MM.1S (cell line): ENCODE data around the gene AP2A1.
A peak's percentile ranks its signal among the peaks of the same experiment; 100 is the strongest.
"Not testable (repeated sequence)": the region's sequence is repeated elsewhere in the genome, so short reads cannot be mapped to it uniquely, and the experiment has no call there.

Source experiments
- DNase-seq: peaks from one replicate; pipeline ENCODE4 v3.0.0-alpha.2; 2015
- H2AFZ ChIP-seq: fragments of 300-600 bp; sonication (generic); 2 replicates; pipeline ENCODE4 v1.6.0; 2016; ENCODE audit warnings: antibody characterized with exemption, low read length
- H3F3A ChIP-seq: fragments of 300-600 bp; sonication (generic); 2 replicates; pipeline ENCODE4 v1.6.1; 2016; ENCODE audit warnings: mild to moderate bottlenecking, antibody characterized with exemption, low read length, moderate library complexity, mixed read lengths; ENCODE audit not compliant: insufficient read depth
- H3K27ac ChIP-seq: fragments of 300-600 bp; sonication (generic); 2 replicates; pipeline ENCODE4 v1.5.1; 2016; ENCODE audit warnings: mild to moderate bottlenecking, low read length
- H3K27me3 ChIP-seq: fragments of 300-600 bp; sonication (generic); replicated peaks from 2 replicates; pipeline ENCODE4 v1.6.0; 2016; ENCODE audit warnings: low read length; ENCODE audit not compliant: insufficient read depth
- H3K36me3 ChIP-seq: fragments of 300-600 bp; sonication (generic); replicated peaks from 2 replicates; pipeline ENCODE4 v1.6.1; 2016; ENCODE audit warnings: mild to moderate bottlenecking, low read length, mixed read lengths; ENCODE audit not compliant: insufficient read depth
- H3K4me1 ChIP-seq: fragments of 300-600 bp; sonication (generic); 2 replicates; pipeline ENCODE4 v1.6.1; 2016; ENCODE audit warnings: low read length, mixed read lengths
- H3K4me2 ChIP-seq: fragments of 300-600 bp; sonication (generic); 2 replicates; pipeline ENCODE4 v1.6.0; 2016; ENCODE audit warnings: low read depth, low read length
- H3K4me3 ChIP-seq: fragments of 300-600 bp; sonication (generic); 2 replicates; pipeline ENCODE4 v1.5.1; 2016; ENCODE audit warnings: low read length, mixed read lengths
- H3K79me2 ChIP-seq: fragments of 300-600 bp; sonication (generic); 2 replicates; pipeline ENCODE4 v1.6.1; 2016; ENCODE audit warnings: mixed run types, low read length, mixed read lengths
- H3K9ac ChIP-seq: fragments of 300-600 bp; sonication (generic); 2 replicates; pipeline ENCODE4 v1.6.1; 2016; ENCODE audit warnings: low read length, mixed read lengths
- H3K9me2 ChIP-seq: fragments of 300-600 bp; sonication (generic); replicated peaks from 2 replicates; pipeline ENCODE4 v1.6.1; 2016; ENCODE audit warnings: mild to moderate bottlenecking, low read length, mixed read lengths; ENCODE audit not compliant: insufficient read depth
- H3K9me3 ChIP-seq: fragments of 300-600 bp; sonication (generic); replicated peaks from 2 replicates; pipeline ENCODE4 v1.6.1; 2016; ENCODE audit warnings: mild to moderate bottlenecking, low read length, mixed read lengths; ENCODE audit not compliant: insufficient read depth
- H4K20me1 ChIP-seq: fragments of 300-600 bp; sonication (generic); 2 replicates; pipeline ENCODE4 v1.6.1; 2016; ENCODE audit warnings: mild to moderate bottlenecking, low read length, moderate library complexity, mixed read lengths; ENCODE audit not compliant: insufficient read depth
- CTCF ChIP-seq: fragments of 300-600 bp; sonication (generic); IDR thresholded peaks from 2 replicates; pipeline ENCODE4 v1.5.1; 2016; ENCODE audit warnings: antibody characterized with exemption, low read length, mixed read lengths
- EZH2 ChIP-seq: fragments of 300-600 bp; sonication (generic); optimal IDR thresholded peaks from 2 replicates; pipeline ENCODE3; 2017; ENCODE audit warnings: low read depth, mild to moderate bottlenecking, antibody characterized with exemption, low read length, mixed read lengths
- EZH2phosphoT487 ChIP-seq: fragments of 300-600 bp; sonication (generic); IDR thresholded peaks from 2 replicates; pipeline ENCODE4 v1.6.1; 2018; ENCODE audit warnings: antibody characterized with exemption, low read length

The AP2A1 gene

DNA sequence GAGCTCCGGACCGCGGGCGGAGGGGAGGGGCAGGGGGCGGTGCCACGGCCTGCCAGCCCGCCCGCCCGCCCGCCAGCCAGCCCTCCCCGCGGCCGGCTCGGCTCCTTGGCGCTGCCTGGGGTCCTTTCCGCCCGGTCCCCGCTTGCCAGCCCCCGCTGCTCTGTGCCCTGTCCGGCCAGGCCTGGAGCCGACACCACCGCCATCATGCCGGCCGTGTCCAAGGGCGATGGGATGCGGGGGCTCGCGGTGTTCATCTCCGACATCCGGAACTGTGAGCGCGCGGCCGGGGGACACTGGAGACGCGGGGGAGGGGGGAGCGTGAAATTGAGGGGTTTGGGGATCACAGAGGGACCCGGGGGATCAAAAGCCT is at the start of gene AP2A1:
AP2A1 (plus strand) TSS at position 72 of the 370 bp plus-strand sequence; CDS start at position 205, 133 bp downstream.
- H3F3A ChIP-seq, result 0 out of 2 replicates have a peak, but pooled peaks cover 5% of the 10 kb centered on the region
- H3K4me2 ChIP-seq, result peak within 1 kb of the TSS; percentile 88
- H2AFZ ChIP-seq, result peak within 1 kb of the TSS; percentile 97
- TF ChIP-seq EZH2phosphoT487 (no peak), CTCF (no peak), EZH2 (no peak)
- H4K20me1 ChIP-seq, result no peaks in the 10 kb centered on the region
- no peak for DNase-seq
- peaks cover 8% of the 10 kb centered on the region; the same call in 1 of the 2 replicates for H3K27me3 ChIP-seq
- H3K9me3 ChIP-seq, result no peaks in the 10 kb centered on the region
- peak within 1 kb of the TSS; percentile 95 for H3K4me3 ChIP-seq
- peaks cover 10% of the 10 kb centered on the region for H3K4me1 ChIP-seq
- peaks cover 33% of the 10 kb centered on the region for H3K79me2 ChIP-seq
- H3K9ac ChIP-seq, result peak within 1 kb of the TSS; percentile 80
- no peaks in the 10 kb centered on the region for H3K36me3 ChIP-seq
- no peaks in the 10 kb centered on the region for H3K9me2 ChIP-seq
- H3K27ac ChIP-seq, result peak within 1 kb of the TSS; percentile 44; the same call in 1 of the 2 replicates

DNA sequence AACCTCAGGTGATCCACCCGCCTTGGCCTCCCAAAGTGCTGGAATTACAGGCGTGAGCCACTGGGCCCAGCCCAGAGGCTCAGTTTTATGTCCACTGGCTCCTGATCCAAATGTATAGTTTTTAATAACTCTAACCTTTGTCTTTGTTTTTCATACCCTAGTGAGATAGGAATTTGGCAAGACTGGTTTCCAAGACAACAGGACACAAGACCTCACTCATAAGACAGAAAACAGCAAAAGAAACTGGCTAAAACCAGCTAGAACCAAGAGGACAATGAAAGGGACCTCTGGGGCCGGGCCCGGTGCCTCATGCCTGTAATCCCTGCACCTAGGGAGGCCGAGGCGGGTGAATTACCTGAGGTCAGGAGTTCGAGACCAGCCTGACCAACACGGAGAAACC is 48.3 kb upstream of the AP2A1 start:
- no peaks in the 10 kb centered on the region for H3F3A ChIP-seq
- TF ChIP-seq CTCF (no peak), EZH2 (no peak), EZH2phosphoT487 (no peak)
- H3K9ac ChIP-seq, result no peak overlapping the region
- H3K4me3 ChIP-seq, result no peak overlapping the region
- H3K4me1 ChIP-seq, result no peaks in the 10 kb centered on the region
- H4K20me1 ChIP-seq, result no peaks in the 10 kb centered on the region
- H3K4me2 ChIP-seq, result no peak overlapping the region
- H3K79me2 ChIP-seq, result no peaks in the 10 kb centered on the region
- no peak overlapping the region for H2AFZ ChIP-seq
- H3K9me3 ChIP-seq, result no peaks in the 10 kb centered on the region
- peaks cover 27% of the 10 kb centered on the region for H3K27me3 ChIP-seq
- no peak for DNase-seq
- H3K9me2 ChIP-seq, result no peaks in the 10 kb centered on the region
- H3K27ac ChIP-seq, result no peak overlapping the region
- no peaks in the 10 kb centered on the region for H3K36me3 ChIP-seq

DNA sequence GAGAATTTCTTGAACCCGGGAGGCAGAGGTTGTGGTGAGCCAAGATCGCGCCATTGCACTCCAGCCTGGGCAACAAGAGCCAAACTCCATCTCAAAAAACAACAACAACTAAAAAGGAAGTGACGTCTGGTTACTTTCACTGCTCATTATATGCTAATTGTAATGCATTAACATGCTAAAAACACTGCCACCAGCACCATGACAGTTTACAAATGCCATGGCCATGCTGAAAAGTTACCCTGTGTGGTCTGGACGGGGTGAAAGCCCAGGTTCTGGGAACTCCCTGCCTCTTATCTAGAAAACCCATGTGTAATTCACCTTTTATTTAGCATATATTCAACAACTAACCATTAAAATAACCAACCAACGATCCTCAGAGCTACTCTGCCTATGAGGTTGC is 47.8 kb upstream of the AP2A1 start:
- H3K4me1 ChIP-seq, result no peaks in the 10 kb centered on the region
- TF ChIP-seq CTCF, result no peak
- TF ChIP-seq EZH2phosphoT487, result no peak
- TF ChIP-seq EZH2, result no peak
- H3K9me3 ChIP-seq, result no peaks in the 10 kb centered on the region
- peaks cover 27% of the 10 kb centered on the region for H3K27me3 ChIP-seq
- no peak overlapping the region for H3K9ac ChIP-seq
- no peaks in the 10 kb centered on the region for H4K20me1 ChIP-seq
- no peaks in the 10 kb centered on the region for H3F3A ChIP-seq
- no peaks in the 10 kb centered on the region for H3K9me2 ChIP-seq
- H3K36me3 ChIP-seq, result no peaks in the 10 kb centered on the region
- no peaks in the 10 kb centered on the region for H3K79me2 ChIP-seq
- H3K4me3 ChIP-seq, result no peak overlapping the region
- H3K27ac ChIP-seq, result no peak overlapping the region
- H2AFZ ChIP-seq, result no peak overlapping the region
- H3K4me2 ChIP-seq, result no peak overlapping the region
- DNase-seq, result no peak

DNA sequence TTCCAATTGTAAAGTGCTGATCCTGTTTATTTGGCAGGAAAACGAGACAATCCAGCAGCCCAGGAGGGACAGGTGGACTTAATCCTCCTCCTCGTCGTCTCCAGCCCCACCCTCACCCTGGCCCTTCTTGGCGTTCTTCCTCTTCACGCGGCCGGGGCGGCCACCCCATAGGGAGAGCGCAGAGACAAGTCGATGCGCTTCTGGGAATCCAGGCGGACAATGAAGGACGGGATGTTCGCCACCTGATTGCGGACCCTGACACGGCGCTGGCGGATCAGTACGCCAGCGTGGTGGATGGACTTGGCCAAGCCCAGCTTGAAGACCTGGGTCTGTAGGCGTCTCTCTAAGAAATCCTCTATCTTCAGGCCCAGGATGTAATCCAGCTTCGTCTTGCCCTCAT is 47.4 kb upstream of the AP2A1 start:
- not testable (repeated sequence) for H3F3A ChIP-seq, H2AFZ ChIP-seq, H3K4me1 ChIP-seq, H3K79me2 ChIP-seq, H3K4me2 ChIP-seq, H3K9ac ChIP-seq, DNase-seq, H3K9me3 ChIP-seq, H4K20me1 ChIP-seq, H3K36me3 ChIP-seq, H3K4me3 ChIP-seq, H3K9me2 ChIP-seq, H3K27ac ChIP-seq
- peaks cover 31% of the 10 kb centered on the region for H3K27me3 ChIP-seq
